K562 (cell line): ENCODE measurements around the gene ZNF692. TPM values are rescaled to one million over a fixed set of nuclear protein-coding genes. Genes with fewer than 3 reads are reported as not detected.

Source experiments
- ATAC-seq: fragments of 200-7000 bp; cut with Tn5 transposase; 3 replicates; pipeline ENCODE4 v1.9.1; 2020; ENCODE audit warnings: moderate library complexity
- BruUV-seq: library from RNA; stranded (reverse); fragments of 400-500 nt; replicated peaks from 2 replicates; lab custom pipeline; 2021; lab: Mats Ljungman, UMichigan
- CTCF ChIA-PET: fragments of 300-600 bp; formaldehyde crosslinking; extraction: SDS; loops from one replicate; lab custom pipeline; 2021; ENCODE audit warnings: low intra/inter-chr PET ratio; lab: Yijun Ruan, JAX
- POLR2A ChIA-PET: fragments of 300-600, 350-650 bp; sonication (Branson Sonifier 250); formaldehyde crosslinking; extraction: SDS; loops from one replicate; lab custom pipeline; 2021; ENCODE audit warnings: antibody characterized with exemption, inconsistent platforms; lab: Yijun Ruan, JAX
- DNase-seq, 4 experiments: peaks; one replicate each; pipeline versions ENCODE4 v3.0.0 to v3.0.0-alpha.2; 2011 to 2018; ENCODE audit warnings: low spot score in 3 of 4, mixed read lengths in 3 of 4; ENCODE audit errors: extremely low read depth in 1 of 4
- FAIRE-seq: peaks from 2 replicates; lab custom pipeline; 2011; peaks lifted over from hg19 to GRCh38; lab: Jason Lieb, UNC
- H2AFZ ChIP-seq: 2 replicates; pipeline ENCODE4 v1.6.0; 2011; ENCODE audit warnings: low read depth, low read length, control low read depth, inconsistent platforms
- H3K27ac ChIP-seq: fragments of 200-600 bp; 3 replicates; pipeline ENCODE4 v1.8.0; 2011; ENCODE audit warnings: low read depth, mild to moderate bottlenecking, control low read depth, inconsistent platforms, low read length, moderate library complexity, mixed read lengths; ENCODE audit errors: extremely low read depth
- H3K27me3 ChIP-seq, 2 experiments: fragments of 300-600 bp in 1 of 2; 2 replicates in 1 of 2; 3 replicates in 1 of 2; pipeline versions ENCODE4 v1.6.0 to v1.8.0; 2011; ENCODE audit warnings: inconsistent platforms in 2 of 2, low read length in 2 of 2, mild to moderate bottlenecking in 1 of 2, mixed read lengths in 1 of 2, moderate library complexity in 1 of 2; ENCODE audit not compliant: control insufficient read depth in 2 of 2, insufficient read depth in 2 of 2
- H3K36me3 ChIP-seq: fragments of 300-600 bp; 3 replicates; pipeline ENCODE4 v1.8.0; 2011; ENCODE audit warnings: mild to moderate bottlenecking, low read length, inconsistent platforms; ENCODE audit not compliant: control insufficient read depth, insufficient read depth
- H3K4me1 ChIP-seq, 2 experiments: fragments of 200-600 bp in 1 of 2; replicated peaks in 1 of 2; 2 replicates in 1 of 2; 3 replicates in 1 of 2; pipeline versions ENCODE4 v1.5.1 to v1.8.0; 2011; ENCODE audit warnings: inconsistent platforms in 2 of 2, low read length in 2 of 2, mild to moderate bottlenecking in 1 of 2, mixed read lengths in 1 of 2, moderate library complexity in 1 of 2; ENCODE audit not compliant: control insufficient read depth in 2 of 2, insufficient read depth in 2 of 2
- H3K4me2 ChIP-seq: 2 replicates; pipeline ENCODE4 v1.6.1; 2011; ENCODE audit warnings: low read length, control low read depth, inconsistent platforms, mixed read lengths; ENCODE audit not compliant: insufficient read depth
- H3K4me3 ChIP-seq: fragments of 200-600 bp; sonication (generic), shearing (Covaris generic); 2 replicates; pipeline ENCODE4 v1.5.1; 2016; ENCODE audit warnings: control low read depth, inconsistent platforms
- H3K79me2 ChIP-seq: fragments of 200-600 bp; 3 replicates; pipeline ENCODE4 v1.8.0; 2011; ENCODE audit warnings: low read length, inconsistent platforms; ENCODE audit not compliant: control insufficient read depth, insufficient read depth
- H3K9ac ChIP-seq, 2 experiments: 2 replicates each; pipeline versions ENCODE4 v1.6.0 to v1.6.1; 2011; ENCODE audit warnings: low read depth in 2 of 2, low read length in 2 of 2, control low read depth in 1 of 2, inconsistent platforms in 1 of 2, mild to moderate bottlenecking in 1 of 2, mixed read lengths in 1 of 2; ENCODE audit not compliant: insufficient read depth in 1 of 2
- H3K9me1 ChIP-seq: one replicate; pipeline ENCODE4 v1.6.0; 2011; ENCODE audit warnings: inconsistent platforms, mild to moderate bottlenecking, low read length, moderate library complexity; ENCODE audit not compliant: control insufficient read depth, insufficient read depth
- H3K9me3 ChIP-seq: replicated peaks from 2 replicates; pipeline ENCODE4 v1.5.1; 2011; ENCODE audit warnings: low read depth, low read length, inconsistent platforms; ENCODE audit not compliant: control insufficient read depth, insufficient read depth
- H4K20me1 ChIP-seq: replicated peaks from 2 replicates; pipeline ENCODE4 v1.6.1; 2011; ENCODE audit warnings: low read length, inconsistent platforms, mixed read lengths; ENCODE audit not compliant: control insufficient read depth, insufficient read depth
- AFF1 ChIP-seq, 2 experiments: fragments of 450-650 bp; IDR thresholded peaks; 2 replicates each; pipeline ENCODE4 v1.6.1; 2018; ENCODE audit warnings: mild to moderate bottlenecking in 2 of 2, low read depth in 1 of 2; ENCODE audit not compliant: partially characterized antibody in 2 of 2
- BDP1 ChIP-seq: IDR thresholded peaks from 3 replicates; pipeline ENCODE4 v1.6.1; 2011; ENCODE audit not compliant: insufficient read length, insufficient read depth
- C11orf30 ChIP-seq: fragments of 450-650 bp; IDR thresholded peaks from 2 replicates; pipeline ENCODE4 v1.6.1; 2016; ENCODE audit warnings: low read depth, mild to moderate bottlenecking
- DPF2 ChIP-seq: fragments of 450-650 bp; IDR thresholded peaks from 2 replicates; pipeline ENCODE4 v1.6.1; 2016
- E2F3 ChIP-seq: fragments of 250-450 bp; sonication (Bioruptor Pico); IDR thresholded peaks from 2 replicates; pipeline ENCODE4 v1.4.0; 2020; ENCODE audit warnings: mild to moderate bottlenecking
- FOXK2 ChIP-seq, 2 experiments: fragments of 450-650 bp; IDR thresholded peaks in 1 of 2; conservative IDR thresholded peaks in 1 of 2; 2 replicates each; pipeline ENCODE4 v1.6.1; 2016; ENCODE audit warnings: low read depth in 2 of 2, mild to moderate bottlenecking in 1 of 2
- FOXP1 ChIP-seq: sonication (generic); formaldehyde crosslinking; IDR thresholded peaks from 2 replicates; pipeline ENCODE4 v1.8.0; 2022; ENCODE audit warnings: mild to moderate bottlenecking, missing genetic modification reagents
- HDAC2 ChIP-seq: fragments of 450-650 bp; IDR thresholded peaks from 2 replicates; pipeline ENCODE4 v1.6.1; 2016; ENCODE audit warnings: mild to moderate bottlenecking
- KHSRP ChIP-seq: fragments of 450-650 bp; IDR thresholded peaks from 2 replicates; pipeline ENCODE4 v1.6.1; 2017
- MTA2 ChIP-seq: fragments of 450-650 bp; IDR thresholded peaks from 2 replicates; pipeline ENCODE4 v1.6.1; 2016; ENCODE audit warnings: low read depth
- NFRKB ChIP-seq: fragments of 450-650 bp; IDR thresholded peaks from 2 replicates; pipeline ENCODE4 v1.6.1; 2016; ENCODE audit warnings: low read depth
- NR4A1 ChIP-seq, 2 experiments: fragments of 250-450 bp in 1 of 2; fragments of 450-650 bp in 1 of 2; sonication (Bioruptor Pico) in 1 of 2; IDR thresholded peaks; 2 replicates each; pipeline versions ENCODE4 v1.4.0 to v1.6.1; 2016 to 2020; ENCODE audit warnings: mild to moderate bottlenecking in 2 of 2, missing compliant biosample characterization in 1 of 2, missing genetic modification characterization in 1 of 2, moderate library complexity in 1 of 2
- SRF ChIP-seq, 2 experiments: fragments of 250-450, 450-650 bp in 1 of 2; sonication (Bioruptor Pico) in 1 of 2; sonication (generic) in 1 of 2; formaldehyde crosslinking; IDR thresholded peaks; 2 replicates each; pipeline versions ENCODE4 v1.5.0 to v1.5.1; 2020 to 2022; ENCODE audit warnings: mild to moderate bottlenecking in 1 of 2, missing genetic modification reagents in 1 of 2
- SUPT5H ChIP-seq: fragments of 450-650 bp; IDR thresholded peaks from 2 replicates; pipeline ENCODE4 v1.6.1; 2016
- THRAP3 ChIP-seq: fragments of 450-650 bp; IDR thresholded peaks from 2 replicates; pipeline ENCODE4 v1.6.1; 2016; ENCODE audit warnings: mild to moderate bottlenecking, inconsistent platforms, borderline replicate concordance
- ZNF174 ChIP-seq: fragments of 250-450 bp; sonication (Bioruptor Pico); IDR thresholded peaks from 2 replicates; pipeline ENCODE4 v1.4.0; 2020; ENCODE audit warnings: mild to moderate bottlenecking
- ZNF589 ChIP-seq: fragments of 200-800 bp; sonication (Bioruptor generic); IDR thresholded peaks from 2 replicates; pipeline ENCODE4 v1.6.1; 2016; ENCODE audit warnings: low read depth, missing genetic modification characterization, missing compliant biosample characterization
- ZNF780A ChIP-seq: fragments of 250-450 bp; sonication (Bioruptor Pico); IDR thresholded peaks from 2 replicates; pipeline ENCODE4 v1.5.0; 2021; ENCODE audit warnings: mild to moderate bottlenecking
- WGBS: fragments of 100-300 bp; shearing (Covaris generic); methylation state at CpG from one replicate; pipeline ENCODE4 v1.1.6; 2016; ENCODE audit warnings: low coverage, mixed read lengths; ENCODE audit not compliant: insufficient coverage; ENCODE audit errors: missing lambda C conversion rate; 5-methylcytosine and 5-hydroxymethylcytosine counted together
- in situ Hi-C: fragments of 300-500 bp; cut with MboI; formaldehyde crosslinking; loops from 4 replicates; pipeline ENCODE4 v1.15.0; 2018; ENCODE audit warnings: inconsistent platforms, mixed read lengths
- intact Hi-C: fragments of 100-400 bp; cut with micrococcal nuclease; formaldehyde crosslinking; loops from 2 replicates; pipeline ENCODE4 v1.14.2; 2022
- polyA plus RNA-seq, 8 experiments: library from polyadenylated mRNA; depleted of rRNA in 4 of 8; stranded (reverse) in 5 of 8; unstranded in 3 of 8; fragments of >200 nt; fragmentation: Nextera tagmentation in 2 of 8; fragmentation: Illumina TruSeq in 1 of 8; extraction: Ambion mirVana in 2 of 8; extraction: Trizol in 1 of 8; gene quantifications; 2 replicates each; pipeline versions ENCODE4 v1.2.1 to v1.2.3, GENCODE V29; 2011 to 2014; ENCODE audit warnings: inconsistent platforms in 1 of 8, missing spikeins in 1 of 8
- total RNA-seq, 7 experiments: library from RNA; depleted of rRNA in 6 of 7; stranded (reverse); fragments of >200 nt in 6 of 7; fragmentation: Illumina TruSeq in 2 of 7; extraction: Trizol in 2 of 7; gene quantifications; 2 replicates each; pipeline versions ENCODE4 v1.2.1 to v1.2.3, GENCODE V29; 2011 to 2021; ENCODE audit warnings: low replicate concordance in 1 of 7

Gene ZNF692
- total and polyA plus RNA-seq, 9 of the 15 experiments (the other 6 are each of a cell fraction or from before 2014, with no cell fraction given) = 8.4 to 143 (median 55.9) TPM

- TF ChIP-seq ZNF589 (CRISPR knock-in tag) = 0 out of 2 replicates have a peak, but pooled peaks have one; percentile 56
These were observed 47.3 kb upstream of the ZNF692 start, which contains the start of gene PGBD2 (continued) for GRCh38 chr1:248906009-248906752.

- Histone ChIP-seq H3K9ac (peak overlapping the region; percentile 87 to 99), H3K9me3 (no peaks in the 10 kb centered on the region), H3K79me2 (peaks cover 52% of the 10 kb centered on the region), H3K27ac (peak overlapping the region; percentile 99), H3K36me3 (peaks cover 33% of the 10 kb centered on the region), H3K27me3 (no peaks in the 10 kb centered on the region), H3K4me3 (peak overlapping the region; percentile 56), H3K4me2 (peak overlapping the region; percentile 99), H4K20me1 (no peaks in the 10 kb centered on the region), H2AFZ (peak overlapping the region; percentile 98), H3K9me1 (peaks cover 4% of the 10 kb centered on the region), H3K4me1 (peaks cover 22 to 46% of the 10 kb centered on the region in 2 experiments; a peak in 4 of 5 replicates)
- BruUV-seq = TSS peak; percentile 99
- WGBS = 8% methylated on average over 4 of the region's 4 CpGs
- DNase-seq = no peak
- in situ Hi-C loops (no loop called here), intact Hi-C loops (loop anchor here (1.0 kb wide), 5 partner anchors 16 to 79 kb away; no protein-coding TSS in a partner anchor)
- no peak; the same call in 2 of the 3 replicates for ATAC-seq
- peak; percentile 6 for FAIRE-seq
- ChIA-PET CTCF (interaction anchor here (0.7 kb wide), 1 partner anchor 47 kb away, joined by 12 read pairs; the partner anchor contains the start of gene ZNF692), POLR2A (interaction anchor here (0.7 to 1.6 kb wide), 6 partner anchors 9 to 67 kb away, joined by 3 to 10 read pairs (median 5); partner anchors contain the start of genes ZNF672 and ZNF692)
- TF ChIP-seq BDP1 = no peak
- TF ChIP-seq KHSRP = no peak
- 0 out of 2 replicates have a peak, but pooled peaks have one; percentile 1 for TF ChIP-seq NR4A1 (CRISPR knock-in tag; IDR thresholded peaks at IDR 0.05)
- no peak for TF ChIP-seq NR4A1 (tag; IDR thresholded peaks at IDR 0.05)
- TF ChIP-seq C11orf30 = no peak
- peak; percentile 18; the same call in 1 of the 2 replicates for TF ChIP-seq E2F3 (CRISPR knock-in tag)
- TF ChIP-seq FOXP1 (CRISPR knock-in tag) = no peak
- TF ChIP-seq DPF2 = peak; percentile 52; the same call in 1 of the 2 replicates
- TF ChIP-seq NFRKB = peak; percentile 93
- TF ChIP-seq SRF (CRISPR knock-in tag; IDR thresholded peaks at IDR 0.05) = no peak
- 0 out of 4 replicates have a peak, but pooled peaks of 1 of the 2 experiments have one; percentile 11 for TF ChIP-seq FOXK2 (conservative IDR thresholded peaks at IDR 0.05 in 1 of 2, IDR thresholded peaks at IDR 0.05 in 1 of 2; ENCODE audit: low read depth in 2 of 2)
- TF ChIP-seq SUPT5H = peak; percentile 86; the same call in 1 of the 2 replicates
- TF ChIP-seq AFF1 (IDR thresholded peaks at IDR 0.05; ENCODE audit: low read depth in 1 of 2, partially characterized antibody in 2 of 2) = peak in 1 of 2 experiments; percentile 62
- no peak for TF ChIP-seq ZNF780A (CRISPR knock-in tag)
- no peak for TF ChIP-seq MTA2
- TF ChIP-seq ZNF174 (CRISPR knock-in tag) = no peak
- TF ChIP-seq HDAC2 = 0 out of 2 replicates have a peak, but pooled peaks have one; percentile 53
- peak; percentile 45; the same call in 1 of the 2 replicates for TF ChIP-seq THRAP3
These were observed 46.8 kb upstream of the ZNF692 start for GRCh38 chr1:248905662-248906008.
